Sigmoid colon (tissue), 4 donors: ENCODE results near the gene RPS24.

ENCODE experiments used
- EP300 ChIP-seq, 4 donors: sonication (generic); formaldehyde crosslinking; IDR thresholded peaks; one replicate each; pipeline ENCODE4 v1.6.1; 2017; ENCODE audit warnings: antibody characterized with exemption in 4 of 4
- POLR2AphosphoS5 ChIP-seq, 4 donors: sonication (generic); formaldehyde crosslinking; IDR thresholded peaks; one replicate each; pipeline ENCODE4 v1.6.1; 2017; ENCODE audit warnings: antibody characterized with exemption in 4 of 4
- TF ChIP-seq, protein P1 (sequence below), 4 experiments: fragments of 450-650 bp in 3 of 4; fragments of 200-600 bp in 1 of 4; IDR thresholded peaks; one replicate each; pipeline ENCODE4 v1.5.1; 2016 to 2019; ENCODE audit warnings: antibody characterized with exemption in 4 of 4, mild to moderate bottlenecking in 3 of 4, moderate library complexity in 2 of 4

DNA sequence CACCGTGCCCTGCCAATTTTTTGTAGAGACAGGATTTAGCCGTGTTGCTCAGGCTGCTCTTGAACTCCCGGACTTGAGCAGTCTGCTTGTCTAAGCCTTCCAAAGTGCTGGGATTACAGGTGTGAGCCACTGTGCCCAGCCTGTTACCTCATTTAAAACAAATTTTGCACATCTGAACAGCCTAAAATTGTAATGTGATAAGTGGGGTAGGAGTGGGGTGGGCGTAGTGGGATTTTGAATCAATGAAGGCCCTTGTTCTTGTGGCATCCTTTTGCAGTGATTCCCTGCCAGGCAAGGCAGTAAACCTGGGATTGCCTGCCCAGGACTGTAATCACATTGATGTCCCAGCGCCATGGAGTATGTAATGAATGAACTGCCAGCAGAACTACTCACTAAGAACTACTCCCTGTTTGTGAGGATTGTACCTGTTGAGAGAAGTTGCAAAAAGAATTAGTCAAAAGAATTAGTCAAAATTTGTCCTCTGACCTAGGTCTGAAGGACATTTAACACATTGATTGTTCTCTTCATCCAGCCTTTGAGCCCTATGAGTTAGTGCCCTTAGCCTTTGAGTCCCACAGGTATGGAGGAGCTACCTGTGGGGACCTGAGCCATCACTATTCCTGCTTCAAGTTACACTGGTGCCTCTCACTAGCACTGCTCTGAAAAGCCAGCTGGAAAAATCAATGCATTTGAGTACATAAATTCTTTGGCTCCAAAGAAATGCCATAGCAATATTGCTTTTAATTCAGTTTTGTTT lies 5.3 kb downstream of the RPS24 start:
- TF ChIP-seq POLR2AphosphoS5 (IDR thresholded peaks at IDR 0.05) (no peak), EP300 (IDR thresholded peaks at IDR 0.05) (no peak)
- TF ChIP-seq, protein P1, sequence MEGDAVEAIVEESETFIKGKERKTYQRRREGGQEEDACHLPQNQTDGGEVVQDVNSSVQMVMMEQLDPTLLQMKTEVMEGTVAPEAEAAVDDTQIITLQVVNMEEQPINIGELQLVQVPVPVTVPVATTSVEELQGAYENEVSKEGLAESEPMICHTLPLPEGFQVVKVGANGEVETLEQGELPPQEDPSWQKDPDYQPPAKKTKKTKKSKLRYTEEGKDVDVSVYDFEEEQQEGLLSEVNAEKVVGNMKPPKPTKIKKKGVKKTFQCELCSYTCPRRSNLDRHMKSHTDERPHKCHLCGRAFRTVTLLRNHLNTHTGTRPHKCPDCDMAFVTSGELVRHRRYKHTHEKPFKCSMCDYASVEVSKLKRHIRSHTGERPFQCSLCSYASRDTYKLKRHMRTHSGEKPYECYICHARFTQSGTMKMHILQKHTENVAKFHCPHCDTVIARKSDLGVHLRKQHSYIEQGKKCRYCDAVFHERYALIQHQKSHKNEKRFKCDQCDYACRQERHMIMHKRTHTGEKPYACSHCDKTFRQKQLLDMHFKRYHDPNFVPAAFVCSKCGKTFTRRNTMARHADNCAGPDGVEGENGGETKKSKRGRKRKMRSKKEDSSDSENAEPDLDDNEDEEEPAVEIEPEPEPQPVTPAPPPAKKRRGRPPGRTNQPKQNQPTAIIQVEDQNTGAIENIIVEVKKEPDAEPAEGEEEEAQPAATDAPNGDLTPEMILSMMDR (IDR thresholded peaks at IDR 0.05): no peak
